Kidney (tissue), 14 donors: ENCODE data around the gene RAP1A. TPM values are rescaled to one million over a fixed set of nuclear protein-coding genes. Genes with fewer than 3 reads are reported as not detected.

Source experiments
- DNase-seq, 5 donors: peaks; one replicate each; pipeline ENCODE4 v3.0.0-alpha.2; 2013 to 2020
- FAIRE-seq: peaks from 2 replicates; lab custom pipeline; 2012; peaks lifted over from hg19 to GRCh38; lab: Jason Lieb, UNC
- H3K27ac ChIP-seq, 2 donors: one replicate each; pipeline ENCODE4 v1.7.0; 2013; ENCODE audit warnings: low read depth in 2 of 2, low read length in 2 of 2, inconsistent platforms in 1 of 2
- H3K27me3 ChIP-seq: one replicate; pipeline ENCODE4 v1.7.1; 2013; ENCODE audit warnings: low read length, inconsistent platforms; ENCODE audit not compliant: control insufficient read depth, insufficient read depth
- H3K36me3 ChIP-seq, 3 donors: one replicate each; pipeline versions ENCODE4 v1.7.0 to v1.7.1; 2013; ENCODE audit warnings: low read length in 3 of 3, control low read depth in 1 of 3, inconsistent platforms in 1 of 3; ENCODE audit not compliant: insufficient read depth in 3 of 3, control insufficient read depth in 2 of 3
- H3K4me1 ChIP-seq, 3 donors: one replicate each; pipeline versions ENCODE4 v1.7.0 to v1.7.1; 2013; ENCODE audit warnings: low read length in 3 of 3, inconsistent platforms in 1 of 3, low read depth in 1 of 3; ENCODE audit not compliant: control insufficient read depth in 2 of 3, insufficient read depth in 2 of 3
- H3K4me3 ChIP-seq, 3 donors: one replicate each; pipeline versions ENCODE4 v1.7.0 to v1.8.1; 2013; ENCODE audit warnings: low read length in 3 of 3, control low read depth in 1 of 3, inconsistent platforms in 1 of 3
- H3K9ac ChIP-seq, 3 donors: one replicate each; pipeline versions ENCODE4 v1.7.0 to v1.7.1; 2013; ENCODE audit warnings: low read length in 3 of 3, control low read depth in 1 of 3, inconsistent platforms in 1 of 3
- H3K9me3 ChIP-seq, 3 donors: one replicate each; pipeline versions ENCODE4 v1.7.0 to v1.7.1; 2013; ENCODE audit warnings: low read length in 3 of 3, control low read depth in 1 of 3, inconsistent platforms in 1 of 3; ENCODE audit not compliant: control insufficient read depth in 2 of 3, insufficient read depth in 1 of 3
- intact Hi-C: fragments of 100-400 bp; cut with DNase I; formaldehyde crosslinking; loops from one replicate; pipeline ENCODE4 v1.11.1; 2022
- polyA plus RNA-seq: library from polyadenylated mRNA; stranded (reverse); fragments of 350-450 nt; fragmentation: Illumina TruSeq; extraction: RNeasy Lipid Tissue Mini Kit (QIAGEN cat#74804); gene quantifications from one replicate; pipeline ENCODE4 v1.2.3, GENCODE V29; 2014; ENCODE audit warnings: low read depth, low replicate concordance; ENCODE audit not compliant: insufficient read depth
- total RNA-seq: library from RNA; stranded (reverse); fragmentation: NEBNext Ultra II Directional; extraction: Animal tissue kit (Norgen Biotek cat#: 25700); gene quantifications from one replicate; pipeline ENCODE4 v1.2.1, GENCODE V29; 2021
- TF ChIP-seq, protein P1 (sequence below): IDR thresholded peaks from 3 replicates; pipeline ENCODE4 v1.5.1; 2012; ENCODE audit warnings: mild to moderate bottlenecking, moderate library complexity, borderline replicate concordance; ENCODE audit not compliant: insufficient read depth; ENCODE audit errors: extremely low read depth
- donor health status: control.
- donor health status: control.
- donor health status: control.
- donor health status: control.
- donor health status: control.
- donor health status: DM: yes; HTN: yes; CAD: no.
- donor health status: Normal renal cell carcinoma (clear cell type).

Gene RAP1A
- total and polyA plus RNA-seq, 2 donors from 2014 or later, result 55.8 to 91.3 TPM

DNA sequence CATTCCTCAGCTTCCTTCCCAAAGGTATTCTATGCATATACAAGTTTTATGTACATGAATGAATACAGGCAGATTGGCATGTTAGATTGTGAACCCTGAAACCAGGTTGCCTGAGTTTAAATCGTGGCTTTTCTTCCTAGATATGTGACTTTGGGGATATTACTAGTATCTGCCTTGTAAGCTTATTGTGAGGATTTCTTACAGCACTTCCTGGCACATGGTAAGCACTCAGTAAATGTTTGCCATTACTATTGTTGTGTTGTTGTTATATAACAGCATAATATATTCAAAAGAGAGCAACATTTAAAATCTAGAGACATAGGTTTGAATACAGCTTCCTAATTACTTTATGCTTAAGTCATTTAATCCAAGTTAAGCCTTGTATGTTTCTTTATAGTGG, 45.1 kb downstream of the RAP1A start:
- TF ChIP-seq, protein P1, sequence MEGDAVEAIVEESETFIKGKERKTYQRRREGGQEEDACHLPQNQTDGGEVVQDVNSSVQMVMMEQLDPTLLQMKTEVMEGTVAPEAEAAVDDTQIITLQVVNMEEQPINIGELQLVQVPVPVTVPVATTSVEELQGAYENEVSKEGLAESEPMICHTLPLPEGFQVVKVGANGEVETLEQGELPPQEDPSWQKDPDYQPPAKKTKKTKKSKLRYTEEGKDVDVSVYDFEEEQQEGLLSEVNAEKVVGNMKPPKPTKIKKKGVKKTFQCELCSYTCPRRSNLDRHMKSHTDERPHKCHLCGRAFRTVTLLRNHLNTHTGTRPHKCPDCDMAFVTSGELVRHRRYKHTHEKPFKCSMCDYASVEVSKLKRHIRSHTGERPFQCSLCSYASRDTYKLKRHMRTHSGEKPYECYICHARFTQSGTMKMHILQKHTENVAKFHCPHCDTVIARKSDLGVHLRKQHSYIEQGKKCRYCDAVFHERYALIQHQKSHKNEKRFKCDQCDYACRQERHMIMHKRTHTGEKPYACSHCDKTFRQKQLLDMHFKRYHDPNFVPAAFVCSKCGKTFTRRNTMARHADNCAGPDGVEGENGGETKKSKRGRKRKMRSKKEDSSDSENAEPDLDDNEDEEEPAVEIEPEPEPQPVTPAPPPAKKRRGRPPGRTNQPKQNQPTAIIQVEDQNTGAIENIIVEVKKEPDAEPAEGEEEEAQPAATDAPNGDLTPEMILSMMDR, result no peak
- Histone ChIP-seq H3K4me3 (no peak overlapping the region), H3K9ac (no peak overlapping the region), H3K36me3 (peaks cover 0 to 2% (median 0%) of the 10 kb centered on the region in 3 donors), H3K9me3 (no peaks in the 10 kb centered on the region), H3K27me3 (no peaks in the 10 kb centered on the region), H3K27ac (no peak overlapping the region), H3K4me1 (peaks cover 0 to 16% (median 3%) of the 10 kb centered on the region in 3 donors)
- intact Hi-C loops, result no loop called here
- FAIRE-seq (no peak), DNase-seq (no peak)

DNA sequence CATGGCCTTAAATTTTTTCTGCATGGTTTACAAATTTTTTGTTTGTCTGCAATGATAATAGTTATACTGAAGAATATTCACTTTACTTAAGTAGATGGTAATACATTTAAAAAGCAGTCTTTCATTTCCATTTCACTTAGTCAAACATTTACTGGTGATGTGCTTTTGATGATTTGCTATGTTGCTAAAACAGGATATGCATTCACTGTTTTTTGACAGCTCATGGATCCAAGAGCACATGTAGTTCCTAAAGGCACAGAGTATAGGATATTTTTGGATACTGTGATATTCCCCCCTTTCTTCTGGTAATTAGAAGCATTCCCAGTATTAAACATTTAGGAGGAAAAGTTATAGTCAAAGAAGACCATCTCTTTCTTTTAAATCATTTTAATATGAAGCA, 45.9 kb downstream of the RAP1A start:
- Histone ChIP-seq H3K4me1 (peaks cover 0 to 17% (median 3%) of the 10 kb centered on the region in 3 donors), H3K4me3 (no peak overlapping the region), H3K36me3 (peaks cover 0 to 2% (median 0%) of the 10 kb centered on the region in 3 donors), H3K27me3 (no peaks in the 10 kb centered on the region), H3K27ac (no peak overlapping the region), H3K9ac (no peak overlapping the region), H3K9me3 (no peaks in the 10 kb centered on the region)
- FAIRE-seq (no peak), DNase-seq (no peak)
- TF ChIP-seq, protein P1, result no peak
- intact Hi-C loops, result no loop called here

DNA sequence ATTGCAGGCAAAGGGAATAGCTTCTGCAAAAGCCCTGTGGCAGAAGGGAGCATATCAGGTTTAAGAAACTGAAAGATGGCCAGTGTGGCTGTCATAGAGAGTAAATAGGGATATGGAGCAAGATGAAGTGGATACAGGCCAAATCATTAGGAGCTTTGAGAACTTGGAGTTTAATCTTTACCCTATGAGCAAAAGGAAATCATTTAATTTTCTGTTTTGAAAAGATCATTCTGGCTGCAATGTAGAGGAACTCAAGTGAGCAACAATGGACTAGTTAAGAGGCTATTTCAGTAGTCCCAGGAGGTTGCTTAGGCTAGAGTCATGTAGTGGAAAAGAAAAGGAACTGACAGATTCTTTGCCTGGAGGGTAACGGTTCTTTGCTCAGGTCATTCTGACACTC, 47.2 kb downstream of the RAP1A start:
- H3K4me3 ChIP-seq, result no peak overlapping the region
- H3K36me3 ChIP-seq, result peaks cover 0 to 2% (median 0%) of the 10 kb centered on the region in 3 donors
- FAIRE-seq (no peak), DNase-seq (no peak)
- no peak overlapping the region for H3K9ac ChIP-seq
- no peaks in the 10 kb centered on the region for H3K9me3 ChIP-seq
- intact Hi-C loops, result no loop called here
- no peaks in the 10 kb centered on the region for H3K27me3 ChIP-seq
- peaks cover 0 to 17% (median 3%) of the 10 kb centered on the region in 3 donors for H3K4me1 ChIP-seq
- TF ChIP-seq, protein P1, result no peak
- no peak overlapping the region for H3K27ac ChIP-seq

DNA sequence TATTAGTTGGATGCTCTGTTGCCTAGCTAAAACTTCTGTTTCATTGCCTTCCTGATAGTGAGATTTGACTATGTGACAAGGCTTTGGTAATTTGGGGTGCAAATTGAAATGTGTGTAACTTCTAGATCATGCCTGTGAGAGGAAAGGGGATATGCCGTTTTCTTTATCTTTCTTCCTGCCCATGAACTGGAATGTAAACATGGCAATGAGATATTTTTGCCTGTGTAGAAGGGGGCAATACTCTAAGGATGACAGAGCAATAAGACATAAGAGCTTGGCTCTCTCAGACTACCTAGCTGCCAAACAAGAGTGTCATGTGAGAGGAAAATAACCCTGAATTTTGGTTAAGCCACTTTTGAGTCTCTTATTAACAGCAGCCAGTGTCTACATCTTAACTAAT, 49.7 kb downstream of the RAP1A start:
- H3K4me1 ChIP-seq, result peaks cover 0 to 17% (median 3%) of the 10 kb centered on the region in 3 donors
- H3K36me3 ChIP-seq, result peaks cover 0 to 2% (median 0%) of the 10 kb centered on the region in 3 donors
- intact Hi-C loops, result no loop called here
- FAIRE-seq (no peak), DNase-seq (no peak)
- H3K9ac ChIP-seq, result no peak overlapping the region
- H3K9me3 ChIP-seq, result no peaks in the 10 kb centered on the region
- no peak overlapping the region for H3K4me3 ChIP-seq
- TF ChIP-seq, protein P1, result no peak
- H3K27me3 ChIP-seq, result no peaks in the 10 kb centered on the region
- H3K27ac ChIP-seq, result no peak overlapping the region
